GM10266 (cell line): Measurements from ENCODE around the gene S100A9.

Source experiments
- DNase-seq: peaks from one replicate; pipeline ENCODE4 v3.0.0; 2012; ENCODE audit errors: extremely low spot score
- TF ChIP-seq, protein P1 (sequence below): IDR thresholded peaks from 2 replicates; pipeline ENCODE4 v1.5.1; 2012; ENCODE audit warnings: mild to moderate bottlenecking, low read depth; ENCODE audit not compliant: control insufficient read depth, insufficient read depth; ENCODE audit errors: missing control alignments

The S100A9 gene

GRCh38 chr1:153393926-153394325, 36.3 kb downstream of the S100A9 start:
- no peak for DNase-seq
- TF ChIP-seq, protein P1, sequence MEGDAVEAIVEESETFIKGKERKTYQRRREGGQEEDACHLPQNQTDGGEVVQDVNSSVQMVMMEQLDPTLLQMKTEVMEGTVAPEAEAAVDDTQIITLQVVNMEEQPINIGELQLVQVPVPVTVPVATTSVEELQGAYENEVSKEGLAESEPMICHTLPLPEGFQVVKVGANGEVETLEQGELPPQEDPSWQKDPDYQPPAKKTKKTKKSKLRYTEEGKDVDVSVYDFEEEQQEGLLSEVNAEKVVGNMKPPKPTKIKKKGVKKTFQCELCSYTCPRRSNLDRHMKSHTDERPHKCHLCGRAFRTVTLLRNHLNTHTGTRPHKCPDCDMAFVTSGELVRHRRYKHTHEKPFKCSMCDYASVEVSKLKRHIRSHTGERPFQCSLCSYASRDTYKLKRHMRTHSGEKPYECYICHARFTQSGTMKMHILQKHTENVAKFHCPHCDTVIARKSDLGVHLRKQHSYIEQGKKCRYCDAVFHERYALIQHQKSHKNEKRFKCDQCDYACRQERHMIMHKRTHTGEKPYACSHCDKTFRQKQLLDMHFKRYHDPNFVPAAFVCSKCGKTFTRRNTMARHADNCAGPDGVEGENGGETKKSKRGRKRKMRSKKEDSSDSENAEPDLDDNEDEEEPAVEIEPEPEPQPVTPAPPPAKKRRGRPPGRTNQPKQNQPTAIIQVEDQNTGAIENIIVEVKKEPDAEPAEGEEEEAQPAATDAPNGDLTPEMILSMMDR, result no peak

DNA sequence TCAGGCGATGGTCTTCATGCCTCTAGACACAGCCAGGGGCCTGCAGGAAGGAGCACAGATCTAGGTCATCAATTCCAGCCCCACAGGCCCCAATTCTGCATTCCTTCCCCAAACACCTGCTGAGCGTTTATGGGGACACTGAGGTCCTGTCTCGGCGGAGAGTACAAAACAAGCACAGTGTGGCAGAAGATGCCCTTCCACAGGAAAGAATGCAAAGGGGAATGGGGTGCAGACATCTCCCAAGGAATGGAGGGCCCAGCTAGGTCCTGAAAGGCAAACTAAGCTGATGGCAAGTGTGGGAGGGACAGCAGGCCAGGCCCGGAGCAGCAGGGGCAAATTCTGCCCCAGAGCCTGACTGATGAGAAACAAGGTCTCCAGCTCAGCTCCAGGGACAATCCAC, 36.7 kb downstream of the S100A9 start:
- TF ChIP-seq, protein P1, result no peak
- no peak for DNase-seq

- DNase-seq, result no peak
- TF ChIP-seq, protein P1, result no peak
These were observed 37.6 kb downstream of the S100A9 start for GRCh38 chr1:153395136-153395685.

DNA sequence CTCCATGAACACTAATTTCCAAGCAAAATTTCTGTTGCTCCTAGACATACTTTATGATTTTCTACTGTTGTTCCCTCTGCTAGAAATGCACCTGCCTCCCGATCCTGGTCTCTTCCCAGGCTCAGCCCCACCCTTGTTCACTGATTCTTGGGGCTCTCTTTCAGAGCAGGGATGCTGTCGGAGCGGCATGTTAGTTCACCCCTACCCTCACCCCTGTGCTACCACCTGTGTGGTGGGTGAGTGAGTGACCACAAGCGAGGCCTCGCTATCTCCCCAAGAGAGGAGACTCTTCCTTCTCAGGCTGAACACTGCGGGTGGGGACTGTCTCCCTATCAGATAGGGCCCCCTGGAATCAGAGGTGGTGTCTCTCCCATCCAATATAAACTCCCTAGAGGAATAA, 38.1 kb downstream of the S100A9 start:
- TF ChIP-seq, protein P1, result no peak
- no peak for DNase-seq

DNA sequence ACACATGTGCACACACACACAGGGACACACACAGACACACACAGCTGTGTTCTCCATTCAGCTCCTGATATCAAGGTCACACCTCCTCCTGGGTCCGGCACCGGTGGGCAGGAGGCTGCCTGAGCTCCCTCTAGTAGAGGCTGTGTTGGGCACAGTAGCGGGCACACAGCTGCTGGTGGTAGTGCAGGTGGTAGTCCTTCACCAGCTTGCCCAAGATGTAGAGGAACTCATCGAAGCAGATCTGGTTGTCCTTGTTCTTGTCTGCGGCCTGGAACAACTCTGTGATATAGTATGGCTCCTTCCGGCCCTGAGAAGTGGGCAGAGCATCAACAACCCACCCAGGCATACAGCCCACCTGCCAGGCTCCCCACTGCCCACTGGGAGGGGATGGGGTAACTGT, 38.8 kb downstream of the S100A9 start:
- DNase-seq, result no peak
- TF ChIP-seq, protein P1, result no peak

DNA sequence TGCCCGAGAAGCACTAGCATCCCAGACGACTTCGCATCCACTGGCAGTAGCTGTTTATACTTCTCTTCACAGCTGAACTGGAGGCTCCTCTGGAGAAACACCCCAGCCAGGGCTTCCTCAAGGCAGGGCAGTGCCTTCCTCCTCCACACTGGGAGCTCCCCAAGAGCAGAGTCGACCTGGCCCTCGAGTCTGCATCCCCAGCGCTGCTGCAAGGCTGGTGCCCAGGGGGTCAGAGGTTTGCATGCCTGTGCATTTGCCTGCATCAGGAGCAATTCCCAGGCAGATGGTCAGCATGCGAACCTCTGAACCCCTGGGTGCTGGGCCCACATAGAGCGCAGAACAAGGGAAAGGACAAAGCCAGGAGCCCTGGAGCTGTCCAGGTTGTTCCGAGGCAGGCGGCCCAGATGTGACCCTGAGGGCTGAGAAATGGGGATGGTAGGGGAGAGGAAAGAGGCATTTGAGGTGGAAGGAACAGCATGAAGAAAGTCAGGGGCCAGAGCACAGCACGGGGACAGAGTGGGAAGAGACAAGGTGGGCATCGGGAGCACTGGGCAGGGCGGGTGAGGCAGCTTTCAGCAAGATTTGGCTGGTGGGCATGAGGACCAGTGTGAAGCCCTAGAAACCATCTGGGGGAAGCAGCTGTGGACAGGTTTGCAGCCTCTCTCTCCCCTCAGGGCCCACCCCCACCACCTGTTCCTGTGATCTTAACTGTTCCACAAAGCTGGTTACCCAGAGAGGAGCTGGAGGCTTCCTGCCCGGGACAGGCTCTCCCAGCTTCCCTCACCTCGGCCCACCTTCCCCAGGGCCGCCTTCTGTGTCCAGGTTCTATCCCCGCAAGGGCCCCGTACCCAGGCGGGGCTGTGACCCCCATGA, 39.6 kb downstream of the S100A9 start:
- TF ChIP-seq, protein P1, result no peak
- DNase-seq, result no peak
